Adrenal gland (tissue), 12 donors: Measurements from ENCODE around the gene INHBA. TPM values are rescaled to one million over a fixed set of nuclear protein-coding genes. Genes with fewer than 3 reads are reported as not detected.

Experiments used
- DNase-seq, 7 donors: peaks; one replicate each; pipeline ENCODE4 v3.0.0-alpha.2; 2019 to 2020
- H3K27ac ChIP-seq, 5 donors: fragments of 200-600 bp; sonication (generic) in 4 of 5; 1 replicate in 3 of 5; 2 replicates in 2 of 5; pipeline versions ENCODE4 v1.5.1 to v1.8.0; 2016 to 2020; ENCODE audit warnings: mild to moderate bottlenecking in 1 of 5
- H3K27me3 ChIP-seq: fragments of 200-600 bp; 2 replicates; pipeline ENCODE4 v1.8.0; 2021
- H3K36me3 ChIP-seq, 2 donors: fragments of 200-600 bp; replicated peaks in 1 of 2; 1 replicate in 1 of 2; 2 replicates in 1 of 2; pipeline versions ENCODE4 v1.5.1 to v1.8.0; 2018 to 2022
- H3K4me1 ChIP-seq, 2 donors: fragments of 200-600 bp; replicated peaks in 1 of 2; 1 replicate in 1 of 2; 2 replicates in 1 of 2; pipeline versions ENCODE4 v1.5.1 to v1.8.0; 2018 to 2021
- H3K4me3 ChIP-seq, 4 donors: fragments of 200-600 bp; sonication (generic) in 3 of 4; one replicate each; pipeline ENCODE4 v1.5.1; 2016 to 2018
- H3K9me3 ChIP-seq, 3 donors: fragments of 200-600 bp; sonication (generic) in 1 of 3; replicated peaks in 1 of 3; 1 replicate in 2 of 3; 2 replicates in 1 of 3; pipeline versions ENCODE4 v1.5.1 to v1.8.0; 2016 to 2021
- CTCF ChIP-seq, 6 experiments: fragments of 450-650 bp in 4 of 6; fragments of 200-600 bp in 2 of 6; sonication (generic) in 1 of 6; IDR thresholded peaks; 1 replicate in 5 of 6; 2 replicates in 1 of 6; pipeline versions ENCODE4 v1.5.1 to v1.8.0; 2016 to 2021; ENCODE audit warnings: antibody characterized with exemption in 6 of 6, mild to moderate bottlenecking in 2 of 6, moderate library complexity in 1 of 6
- POLR2A ChIP-seq, 2 donors: fragments of 450-650 bp; IDR thresholded peaks; one replicate each; pipeline ENCODE4 v1.6.1; 2017; ENCODE audit warnings: antibody characterized with exemption in 2 of 2, mild to moderate bottlenecking in 2 of 2, moderate library complexity in 1 of 2
- WGBS, 4 donors: extraction: QIAGEN DNeasy Blood & Tissue Kit in 2 of 4; methylation state at CpG; one replicate each; pipeline versions ENCODE4 v1.1.5 to v1.1.7; 2013 to 2017; 5-methylcytosine and 5-hydroxymethylcytosine counted together
- intact Hi-C, 2 donors: fragments of 100-400 bp; cut with DNase I; formaldehyde crosslinking; loops; one replicate each; pipeline versions ENCODE4 v1.14.1 to v1.15.0; 2022 to 2023
- polyA plus RNA-seq, 3 donors: library from polyadenylated mRNA; stranded (reverse); fragments of 200-250 nt in 2 of 3; fragments of 350-450 nt in 1 of 3; fragmentation: Illumina TruSeq in 1 of 3; extraction: RNeasy Lipid Tissue Mini Kit (QIAGEN cat#74804) in 1 of 3; gene quantifications; one replicate each; pipeline ENCODE4 v1.2.3, GENCODE V29; 2013 to 2014
- total RNA-seq, 9 donors: library from RNA; depleted of rRNA in 4 of 9; stranded (reverse); fragments of >200 nt in 4 of 9; fragments of 120-200 nt in 1 of 9; fragmentation: NEBNext Ultra II Directional in 1 of 9; extraction: Animal tissue kit (Norgen Biotek cat#: 25700) in 1 of 9; gene quantifications; one replicate each; pipeline versions ENCODE4 v1.1.0 to v1.2.4, GENCODE V29; 2013 to 2023
- donor health status: healthy with polysubstance abuse.
- donor health status: Bipolar disorder and iron deficiency.
- donor health status: DM: yes; HTN: yes; CAD: no.
- donor health status: DM: no; HTN: no; CAD: no.
- donor health status: DM: no; HTN: no; CAD: no.
- donor health status: DM: yes; HTN: yes; CAD: no.

INHBA gene
- total and polyA plus RNA-seq, 12 donors = 0.35 to 4.1 (median 0.89) TPM

DNA sequence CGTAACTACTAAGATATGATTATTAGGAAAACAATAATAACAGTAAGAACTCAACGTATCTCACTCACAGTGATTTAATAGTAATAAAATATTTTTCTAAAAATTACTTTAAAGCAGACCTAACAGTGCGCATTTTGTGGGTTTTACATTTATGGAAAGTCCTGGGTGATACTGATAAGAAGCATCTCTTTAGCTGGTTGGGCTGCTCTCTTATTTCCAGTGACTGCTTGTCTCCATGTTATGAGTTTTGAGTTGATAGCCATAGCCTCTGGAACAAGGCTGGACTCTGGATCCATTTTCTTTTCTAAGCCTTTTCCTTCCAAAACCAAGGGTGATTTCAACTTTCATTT is 29.5 kb upstream of the INHBA start:
- DNase-seq = no peak
- H3K9me3 ChIP-seq = no peaks in the 10 kb centered on the region
- 38 to 42% (median 40%) methylated on average over 3 of the region's 3 CpGs for WGBS, 4 donors
- H3K27me3 ChIP-seq = no peaks in the 10 kb centered on the region
- no peak overlapping the region for H3K27ac ChIP-seq
- intact Hi-C loops = loop anchor here in 1 of 2 donors (5.0 kb wide), 1 partner anchor 1500 kb away; no protein-coding TSS in a partner anchor
- H3K36me3 ChIP-seq = no peaks in the 10 kb centered on the region
- H3K4me3 ChIP-seq = no peak overlapping the region
- TF ChIP-seq POLR2A (IDR thresholded peaks at IDR 0.05) (no peak), CTCF (IDR thresholded peaks at IDR 0.05) (no peak)
- no peaks in the 10 kb centered on the region for H3K4me1 ChIP-seq

GRCh38 chr7:41731493-41732435 is 28.9 kb upstream of the INHBA start:
- TF ChIP-seq CTCF (IDR thresholded peaks at IDR 0.05) (peak; percentile 21 to 56 (median 40)), POLR2A (IDR thresholded peaks at IDR 0.05) (no peak)
- WGBS, 4 donors = 50 to 65% (median 54%) methylated on average over 7 of the region's 7 CpGs
- no peaks in the 10 kb centered on the region for H3K9me3 ChIP-seq
- no peak for DNase-seq
- no peaks in the 10 kb centered on the region for H3K27me3 ChIP-seq
- H3K4me1 ChIP-seq = no peaks in the 10 kb centered on the region
- H3K36me3 ChIP-seq = no peaks in the 10 kb centered on the region
- no peak overlapping the region for H3K27ac ChIP-seq
- no peak overlapping the region for H3K4me3 ChIP-seq
- intact Hi-C loops = loop anchor here in 1 of 2 donors (5.0 kb wide), 1 partner anchor 1499 kb away; no protein-coding TSS in a partner anchor

- no peaks in the 10 kb centered on the region for H3K4me1 ChIP-seq
- intact Hi-C loops = loop anchor here in 1 of 2 donors (5.0 kb wide), 1 partner anchor 1498 kb away; no protein-coding TSS in a partner anchor
- no peak overlapping the region for H3K27ac ChIP-seq
- H3K36me3 ChIP-seq = no peaks in the 10 kb centered on the region
- H3K4me3 ChIP-seq = no peak overlapping the region
- no peaks in the 10 kb centered on the region for H3K27me3 ChIP-seq
- 46 to 60% (median 53%) methylated on average over 3 of the region's 3 CpGs for WGBS, 4 donors
- TF ChIP-seq POLR2A (IDR thresholded peaks at IDR 0.05) = no peak
- no peak for TF ChIP-seq CTCF (IDR thresholded peaks at IDR 0.05)
- no peaks in the 10 kb centered on the region for H3K9me3 ChIP-seq
- no peak for DNase-seq
Measured at GRCh38 chr7:41730668-41731067, 27.8 kb upstream of the INHBA start.

- TF ChIP-seq POLR2A (IDR thresholded peaks at IDR 0.05) = no peak
- intact Hi-C loops = loop anchor here in 1 of 2 donors (5.0 kb wide), 1 partner anchor 1498 kb away; no protein-coding TSS in a partner anchor
- WGBS, 4 donors = 91 to 100% (median 96%) methylated on average over 1 of the region's 1 CpG
- Histone ChIP-seq H3K27ac (no peak overlapping the region), H3K4me3 (no peak overlapping the region), H3K27me3 (no peaks in the 10 kb centered on the region), H3K4me1 (no peaks in the 10 kb centered on the region), H3K9me3 (no peaks in the 10 kb centered on the region), H3K36me3 (no peaks in the 10 kb centered on the region)
- no peak for DNase-seq
Measured at GRCh38 chr7:41730161-41730560, 27.3 kb upstream of the INHBA start.
